KMS-11 (cell line): ENCODE data around the gene NINL.

Experiments
- H2AFZ ChIP-seq: fragments of 200-600 bp; sonication (generic); 2 replicates; pipeline ENCODE4 v1.6.1; 2016; ENCODE audit warnings: antibody characterized with exemption, mixed run types, low read depth
- H3K27ac ChIP-seq: fragments of 200-600 bp; sonication (generic); 2 replicates; pipeline ENCODE4 v1.6.1; 2016; ENCODE audit warnings: mild to moderate bottlenecking, mixed run types
- H3K27me3 ChIP-seq: fragments of 200-600 bp; sonication (generic); 2 replicates; pipeline ENCODE4 v1.6.1; 2017; ENCODE audit warnings: mild to moderate bottlenecking, low read depth, mixed run types, moderate library complexity; ENCODE audit not compliant: insufficient read depth
- H3K36me3 ChIP-seq: fragments of 200-600 bp; sonication (generic); 2 replicates; pipeline ENCODE4 v1.6.1; 2017; ENCODE audit warnings: mild to moderate bottlenecking, mixed run types; ENCODE audit not compliant: insufficient read depth
- H3K4me1 ChIP-seq: fragments of 200-600 bp; sonication (generic); 2 replicates; pipeline ENCODE4 v1.6.1; 2016; ENCODE audit warnings: mild to moderate bottlenecking, low read depth, mixed run types; ENCODE audit not compliant: poor library complexity, severe bottlenecking
- H3K4me2 ChIP-seq: fragments of 200-600 bp; sonication (generic); 2 replicates; pipeline ENCODE4 v1.7.0; 2016; ENCODE audit warnings: mild to moderate bottlenecking, mixed run types
- H3K4me3 ChIP-seq: fragments of 200-600 bp; sonication (generic); IDR thresholded peaks from 2 replicates; pipeline ENCODE4 v1.6.1; 2017; ENCODE audit warnings: low read depth, low read length, mixed read lengths; ENCODE audit not compliant: insufficient read depth
- H3K79me2 ChIP-seq: fragments of 200-600 bp; sonication (generic); 2 replicates; pipeline ENCODE4 v1.6.1; 2016; ENCODE audit warnings: low read depth, mixed run types; ENCODE audit not compliant: insufficient read depth
- H3K9ac ChIP-seq: fragments of 200-600 bp; sonication (generic); 2 replicates; pipeline ENCODE4 v1.6.1; 2016; ENCODE audit warnings: mild to moderate bottlenecking, mixed run types
- H4K20me1 ChIP-seq: fragments of 200-600 bp; sonication (generic); 2 replicates; pipeline ENCODE4 v1.6.1; 2016; ENCODE audit warnings: mild to moderate bottlenecking, mixed run types; ENCODE audit not compliant: insufficient read depth
- CTCF ChIP-seq: fragments of 200-600 bp; sonication (generic); conservative IDR thresholded peaks from 2 replicates; pipeline ENCODE4 v1.6.1; 2017; ENCODE audit warnings: low read depth, mild to moderate bottlenecking, antibody characterized with exemption, low read length, moderate library complexity, mixed read lengths

The NINL gene

GRCh38 chr20:25514747-25515340 lies 70.5 kb downstream of the NINL start:
- H3K36me3 ChIP-seq, result no peaks in the 10 kb centered on the region

GRCh38 chr20:25514195-25514594 lies 71.1 kb downstream of the NINL start:
- no peaks in the 10 kb centered on the region for H3K36me3 ChIP-seq

More at GRCh38 chr20:25514747-25515340, 70.5 kb downstream of the NINL start:
- Histone ChIP-seq H3K27ac (no peak overlapping the region), H3K9ac (no peak overlapping the region), H4K20me1 (no peaks in the 10 kb centered on the region), H3K27me3 (no peaks in the 10 kb centered on the region), H3K4me3 (no peak overlapping the region), H3K4me1 (no peaks in the 10 kb centered on the region), H3K79me2 (no peaks in the 10 kb centered on the region), H3K4me2 (no peak overlapping the region), H2AFZ (no peak overlapping the region)
- no peak for TF ChIP-seq CTCF

GRCh38 chr20:25512709-25513108 lies 72.6 kb downstream of the NINL start:
- Histone ChIP-seq H2AFZ (no peak overlapping the region), H4K20me1 (no peaks in the 10 kb centered on the region), H3K9ac (no peak overlapping the region), H3K79me2 (no peaks in the 10 kb centered on the region), H3K27ac (no peak overlapping the region), H3K4me2 (no peak overlapping the region), H3K4me3 (no peak overlapping the region), H3K4me1 (no peaks in the 10 kb centered on the region), H3K36me3 (no peaks in the 10 kb centered on the region), H3K27me3 (no peaks in the 10 kb centered on the region)
- TF ChIP-seq CTCF, result no peak

More at GRCh38 chr20:25514195-25514594, 71.1 kb downstream of the NINL start:
- no peaks in the 10 kb centered on the region for H3K27me3 ChIP-seq
- no peaks in the 10 kb centered on the region for H4K20me1 ChIP-seq
- H3K4me1 ChIP-seq, result no peaks in the 10 kb centered on the region
- no peak overlapping the region for H3K27ac ChIP-seq
- no peak overlapping the region for H3K4me3 ChIP-seq
- H3K9ac ChIP-seq, result no peak overlapping the region
- H3K4me2 ChIP-seq, result no peak overlapping the region
- no peaks in the 10 kb centered on the region for H3K79me2 ChIP-seq
- TF ChIP-seq CTCF, result no peak
- no peak overlapping the region for H2AFZ ChIP-seq

- Histone ChIP-seq H4K20me1 (no peaks in the 10 kb centered on the region), H3K27me3 (no peaks in the 10 kb centered on the region), H3K4me3 (no peak overlapping the region), H3K27ac (no peak overlapping the region), H2AFZ (no peak overlapping the region), H3K36me3 (no peaks in the 10 kb centered on the region), H3K4me1 (no peaks in the 10 kb centered on the region), H3K79me2 (no peaks in the 10 kb centered on the region), H3K9ac (no peak overlapping the region), H3K4me2 (no peak overlapping the region)
- TF ChIP-seq CTCF, result no peak
These were observed 74.1 kb downstream of the NINL start for GRCh38 chr20:25511183-25511582.
